ENCODE data around the gene ZNF415.

The ZNF415 gene

GRCh38 chr19:53078668-53079067 is 54.0 kb downstream of the ZNF415 start:
- no peak for TF ChIP-seq CTCF (conservative IDR thresholded peaks at IDR 0.05; ENCODE audit: low read depth, low read length)
- H3K36me3 ChIP-seq (ENCODE audit: insufficient read depth): no peaks in the 10 kb centered on the region; the same call in 1 of the 2 replicates
- H3K79me2 ChIP-seq (ENCODE audit: insufficient read depth, low read depth): no peaks in the 10 kb centered on the region

GRCh38 chr19:53076984-53077383 is 55.7 kb downstream of the ZNF415 start:
- Histone ChIP-seq H3K4me2 (no peak overlapping the region), H3K36me3 (ENCODE audit: insufficient read depth) (no peaks in the 10 kb centered on the region; the same call in 1 of the 2 replicates), H3K27ac (no peak overlapping the region), H2AFZ (ENCODE audit: low read depth) (no peak overlapping the region), H3K79me2 (ENCODE audit: insufficient read depth, low read depth) (no peaks in the 10 kb centered on the region), H4K20me1 (ENCODE audit: insufficient read depth) (no peaks in the 10 kb centered on the region), H3K4me1 (ENCODE audit: low read depth, poor library complexity, severe bottlenecking) (no peaks in the 10 kb centered on the region), H3K4me3 (IDR thresholded peaks at IDR 0.05; ENCODE audit: insufficient read depth, low read depth, low read length) (no peak overlapping the region), H3K27me3 (ENCODE audit: insufficient read depth, low read depth) (no peaks in the 10 kb centered on the region), H3K9ac (no peak overlapping the region)
- no peak for TF ChIP-seq CTCF (conservative IDR thresholded peaks at IDR 0.05; ENCODE audit: low read depth, low read length)

More at GRCh38 chr19:53078668-53079067, 54.0 kb downstream of the ZNF415 start:
- H3K4me3 ChIP-seq (IDR thresholded peaks at IDR 0.05; ENCODE audit: insufficient read depth, low read depth, low read length): no peak overlapping the region
- H3K4me1 ChIP-seq (ENCODE audit: low read depth, poor library complexity, severe bottlenecking): no peaks in the 10 kb centered on the region
- no peaks in the 10 kb centered on the region for H3K27me3 ChIP-seq (ENCODE audit: insufficient read depth, low read depth)
- no peak overlapping the region for H2AFZ ChIP-seq (ENCODE audit: low read depth)
- no peak overlapping the region for H3K27ac ChIP-seq
- no peaks in the 10 kb centered on the region for H4K20me1 ChIP-seq (ENCODE audit: insufficient read depth)
- no peak overlapping the region for H3K9ac ChIP-seq
- no peak overlapping the region for H3K4me2 ChIP-seq

DNA sequence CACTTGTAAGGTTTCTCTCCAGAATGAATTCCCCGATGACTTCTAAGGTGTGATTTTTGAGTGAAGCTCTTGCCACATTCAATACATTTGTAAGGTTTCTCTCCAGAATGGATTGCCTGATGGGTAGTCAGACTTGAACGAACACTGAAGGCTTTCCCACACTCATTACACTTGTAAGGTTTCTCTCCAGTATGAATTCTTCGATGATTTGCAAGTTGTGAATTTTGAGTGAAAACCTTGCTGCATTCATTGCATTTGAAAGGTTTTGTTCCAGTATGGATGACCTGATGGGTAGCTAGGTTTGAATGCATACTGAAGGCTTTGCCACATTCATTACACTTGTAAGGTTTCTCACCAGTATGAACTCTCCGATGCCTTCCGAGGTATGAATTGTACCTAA is 63.9 kb downstream of the ZNF415 start:
- Histone ChIP-seq H3K27me3 (ENCODE audit: insufficient read depth, low read depth) (no peaks in the 10 kb centered on the region), H3K79me2 (ENCODE audit: insufficient read depth, low read depth) (no peaks in the 10 kb centered on the region), H4K20me1 (ENCODE audit: insufficient read depth) (no peaks in the 10 kb centered on the region), H3K4me2 (no peak overlapping the region), H3K27ac (no peak overlapping the region), H3K4me1 (ENCODE audit: low read depth, poor library complexity, severe bottlenecking) (no peaks in the 10 kb centered on the region), H3K36me3 (ENCODE audit: insufficient read depth) (no peaks in the 10 kb centered on the region), H2AFZ (ENCODE audit: low read depth) (no peak overlapping the region), H3K9ac (no peak overlapping the region), H3K4me3 (IDR thresholded peaks at IDR 0.05; ENCODE audit: insufficient read depth, low read depth, low read length) (no peak overlapping the region)
- no peak for TF ChIP-seq CTCF (conservative IDR thresholded peaks at IDR 0.05; ENCODE audit: low read depth, low read length)

DNA sequence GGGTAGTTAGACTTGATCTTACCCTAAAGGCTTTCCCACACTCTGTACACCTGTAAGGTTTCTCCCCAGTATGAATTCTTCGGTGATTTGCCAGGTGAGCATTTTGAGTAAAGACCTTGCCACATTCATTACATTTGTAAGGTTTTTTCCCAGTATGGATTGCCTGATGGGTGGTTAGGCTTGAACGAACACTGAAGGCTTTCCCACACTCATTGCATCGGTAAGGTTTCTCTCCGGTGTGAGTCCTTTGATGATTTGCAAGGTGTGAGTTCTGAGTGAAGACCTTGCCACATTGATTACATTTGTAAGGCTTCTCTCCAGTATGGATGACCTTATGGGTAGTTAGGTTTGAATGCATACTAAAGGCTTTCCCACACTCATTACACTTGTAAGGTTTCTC is 64.5 kb downstream of the ZNF415 start:
- H4K20me1 ChIP-seq (ENCODE audit: insufficient read depth): no peaks in the 10 kb centered on the region
- no peak overlapping the region for H3K27ac ChIP-seq
- H3K36me3 ChIP-seq (ENCODE audit: insufficient read depth): no peaks in the 10 kb centered on the region
- no peak overlapping the region for H3K4me3 ChIP-seq (IDR thresholded peaks at IDR 0.05; ENCODE audit: insufficient read depth, low read depth, low read length)
- no peaks in the 10 kb centered on the region for H3K4me1 ChIP-seq (ENCODE audit: low read depth, poor library complexity, severe bottlenecking)
- no peaks in the 10 kb centered on the region for H3K79me2 ChIP-seq (ENCODE audit: insufficient read depth, low read depth)
- no peak overlapping the region for H2AFZ ChIP-seq (ENCODE audit: low read depth)
- H3K9ac ChIP-seq: no peak overlapping the region
- no peaks in the 10 kb centered on the region for H3K27me3 ChIP-seq (ENCODE audit: insufficient read depth, low read depth)
- H3K4me2 ChIP-seq: no peak overlapping the region
- TF ChIP-seq CTCF (conservative IDR thresholded peaks at IDR 0.05; ENCODE audit: low read depth, low read length): no peak
